GM23338 (cell line): ENCODE data around the gene ODF4. TPM values are rescaled to one million over a fixed set of nuclear protein-coding genes. Genes with fewer than 3 reads are reported as not detected.

Experiments used
- ATAC-seq: fragments of 200-7000 bp; cut with Tn5 transposase; 3 replicates; pipeline ENCODE4 v1.9.1; 2020
- DNase-seq: peaks from one replicate; pipeline ENCODE4 v3.0.0-alpha.2; 2015; ENCODE audit warnings: low spot score
- H2AFZ ChIP-seq: fragments of 200-600 bp; sonication (generic); 2 replicates; pipeline ENCODE4 v1.8.0; 2016; ENCODE audit warnings: antibody characterized with exemption, mild to moderate bottlenecking, moderate library complexity
- H3F3A ChIP-seq: fragments of 200-600 bp; sonication (generic); replicated peaks from 2 replicates; pipeline ENCODE4 v1.8.0; 2017; ENCODE audit warnings: antibody characterized with exemption, mixed run types, low read depth
- H3K27ac ChIP-seq: fragments of 200-600 bp; sonication (generic); 2 replicates; pipeline ENCODE4 v1.6.1; 2016; ENCODE audit warnings: low read depth
- H3K27me3 ChIP-seq: fragments of 200-600 bp; sonication (generic); 2 replicates; pipeline ENCODE4 v1.8.0; 2016; ENCODE audit warnings: mild to moderate bottlenecking, mixed run types, moderate library complexity; ENCODE audit not compliant: insufficient read depth
- H3K36me3 ChIP-seq: fragments of 200-600 bp; sonication (generic); 2 replicates; pipeline ENCODE4 v1.8.0; 2016; ENCODE audit warnings: mild to moderate bottlenecking; ENCODE audit not compliant: insufficient read depth
- H3K4me1 ChIP-seq: fragments of 200-600 bp; sonication (generic); 2 replicates; pipeline ENCODE4 v1.8.0; 2016; ENCODE audit warnings: mild to moderate bottlenecking, moderate library complexity; ENCODE audit not compliant: insufficient read depth
- H3K4me2 ChIP-seq: fragments of 200-600 bp; sonication (generic); 2 replicates; pipeline ENCODE4 v1.7.1; 2017; ENCODE audit warnings: mixed run types
- H3K4me3 ChIP-seq: fragments of 200-600 bp; sonication (generic); 2 replicates; pipeline ENCODE4 v1.6.1; 2016; ENCODE audit warnings: mixed run types
- H3K79me2 ChIP-seq: fragments of 200-600 bp; sonication (generic); replicated peaks from 2 replicates; pipeline ENCODE4 v1.8.0; 2017; ENCODE audit warnings: mild to moderate bottlenecking; ENCODE audit not compliant: insufficient read depth
- H3K9me2 ChIP-seq: fragments of 200-600 bp; sonication (generic); 2 replicates; pipeline ENCODE4 v1.8.0; 2017; ENCODE audit not compliant: insufficient read depth
- H4K20me1 ChIP-seq: fragments of 200-600 bp; sonication (generic); replicated peaks from 2 replicates; pipeline ENCODE4 v1.8.0; 2017; ENCODE audit warnings: mild to moderate bottlenecking; ENCODE audit not compliant: insufficient read depth
- H3K27ac Mint-ChIP-seq: 2 replicates; pipeline ENCODE4 v1.8.0; 2020; ENCODE audit warnings: inconsistent platforms, mild to moderate bottlenecking, moderate library complexity, mixed read lengths
- H3K27me3 Mint-ChIP-seq: 3 replicates; pipeline ENCODE4 v1.8.0; 2022; ENCODE audit warnings: low read depth, mild to moderate bottlenecking, moderate library complexity, mixed read lengths, inconsistent platforms; ENCODE audit not compliant: insufficient read depth, poor library complexity
- H3K36me3 Mint-ChIP-seq: 3 replicates; pipeline ENCODE4 v1.8.0; 2021; ENCODE audit warnings: low read depth, mild to moderate bottlenecking, inconsistent platforms, moderate library complexity, mixed read lengths
- H3K4me1 Mint-ChIP-seq: 3 replicates; pipeline ENCODE4 v1.8.0; 2020; ENCODE audit warnings: mild to moderate bottlenecking, inconsistent platforms, mixed read lengths
- H3K4me3 Mint-ChIP-seq: 3 replicates; pipeline ENCODE4 v1.8.0; 2021; ENCODE audit warnings: moderate library complexity, mild to moderate bottlenecking, inconsistent platforms, mixed read lengths
- H3K9me3 Mint-ChIP-seq: 3 replicates; pipeline ENCODE4 v1.8.0; 2020; ENCODE audit warnings: moderate library complexity, mild to moderate bottlenecking, inconsistent platforms, mixed read lengths
- CREB1 ChIP-seq: fragments of 250-450 bp; sonication (Bioruptor Pico); IDR thresholded peaks from 2 replicates; pipeline ENCODE4 v1.5.0; 2020; ENCODE audit warnings: low read depth, mild to moderate bottlenecking, moderate library complexity
- EZH2 ChIP-seq: fragments of 200-600 bp; sonication (generic); IDR thresholded peaks from one replicate; pipeline ENCODE4 v1.8.0; 2017; ENCODE audit warnings: antibody characterized with exemption, mild to moderate bottlenecking, low read depth; ENCODE audit not compliant: unreplicated experiment
- EZH2phosphoT487 ChIP-seq: fragments of 200-600 bp; sonication (generic); IDR thresholded peaks from one replicate; pipeline ENCODE4 v1.8.1; 2018; ENCODE audit warnings: antibody characterized with exemption; ENCODE audit not compliant: unreplicated experiment
- JUNB ChIP-seq: IDR thresholded peaks from one replicate; pipeline ENCODE4 v1.6.1; 2016; ENCODE audit warnings: antibody characterized with exemption; ENCODE audit not compliant: unreplicated experiment
- NANOG ChIP-seq: IDR thresholded peaks from 2 replicates; pipeline ENCODE4 v1.6.1; 2016; ENCODE audit warnings: antibody characterized with exemption, borderline replicate concordance
- POLR2AphosphoS5 ChIP-seq: IDR thresholded peaks from 2 replicates; pipeline ENCODE4 v1.6.1; 2016; ENCODE audit warnings: antibody characterized with exemption, low read depth
- STAT1 ChIP-seq: IDR thresholded peaks from one replicate; pipeline ENCODE4 v1.6.1; 2016; ENCODE audit warnings: antibody characterized with exemption; ENCODE audit not compliant: unreplicated experiment
- ZNF114 ChIP-seq: fragments of 250-450 bp; sonication (Bioruptor Pico); IDR thresholded peaks from 2 replicates; pipeline ENCODE4 v1.5.0; 2020; ENCODE audit warnings: mild to moderate bottlenecking, moderate library complexity
- ZNF331 ChIP-seq: fragments of 250-450 bp; sonication (Bioruptor Pico); IDR thresholded peaks from 2 replicates; pipeline ENCODE4 v1.5.0; 2020; ENCODE audit warnings: low read depth, mild to moderate bottlenecking, moderate library complexity
- polyA plus RNA-seq: library from polyadenylated mRNA; unstranded; fragments of >200 nt; fragmentation: Nextera tagmentation; extraction: Ambion mirVana; gene quantifications from 2 replicates; pipeline ENCODE4 v1.2.1, GENCODE V29; 2016
- total RNA-seq: library from RNA; depleted of rRNA; stranded (reverse); fragments of >200 nt; shearing (Covaris generic); gene quantifications from 2 replicates; pipeline ENCODE4 v1.2.3, GENCODE V29; 2014
- TF ChIP-seq, protein P1 (sequence below), 2 experiments: fragments of 200-600 bp in 1 of 2; sonication (generic) in 1 of 2; conservative IDR thresholded peaks; 2 replicates each; pipeline versions ENCODE4 v1.5.1 to v1.6.1; 2016 to 2017; ENCODE audit warnings: antibody characterized with exemption in 2 of 2, low read depth in 2 of 2, mild to moderate bottlenecking in 2 of 2, moderate library complexity in 1 of 2
- TF ChIP-seq, protein P2 (sequence below): IDR thresholded peaks from one replicate; pipeline ENCODE4 v1.6.1; 2018; ENCODE audit warnings: antibody characterized with exemption; ENCODE audit not compliant: unreplicated experiment
- TF ChIP-seq, protein P3 (sequence below): IDR thresholded peaks from 2 replicates; pipeline ENCODE4 v1.6.1; 2016; ENCODE audit warnings: antibody characterized with exemption
- TF ChIP-seq, protein P4 (sequence below): fragments of 250-450 bp; sonication (Bioruptor Pico); IDR thresholded peaks from 2 replicates; pipeline ENCODE4 v1.5.0; 2020; ENCODE audit warnings: mild to moderate bottlenecking, moderate library complexity

ODF4 gene
- total and polyA plus RNA-seq, 2 experiments from 2014 or later: not detected

DNA sequence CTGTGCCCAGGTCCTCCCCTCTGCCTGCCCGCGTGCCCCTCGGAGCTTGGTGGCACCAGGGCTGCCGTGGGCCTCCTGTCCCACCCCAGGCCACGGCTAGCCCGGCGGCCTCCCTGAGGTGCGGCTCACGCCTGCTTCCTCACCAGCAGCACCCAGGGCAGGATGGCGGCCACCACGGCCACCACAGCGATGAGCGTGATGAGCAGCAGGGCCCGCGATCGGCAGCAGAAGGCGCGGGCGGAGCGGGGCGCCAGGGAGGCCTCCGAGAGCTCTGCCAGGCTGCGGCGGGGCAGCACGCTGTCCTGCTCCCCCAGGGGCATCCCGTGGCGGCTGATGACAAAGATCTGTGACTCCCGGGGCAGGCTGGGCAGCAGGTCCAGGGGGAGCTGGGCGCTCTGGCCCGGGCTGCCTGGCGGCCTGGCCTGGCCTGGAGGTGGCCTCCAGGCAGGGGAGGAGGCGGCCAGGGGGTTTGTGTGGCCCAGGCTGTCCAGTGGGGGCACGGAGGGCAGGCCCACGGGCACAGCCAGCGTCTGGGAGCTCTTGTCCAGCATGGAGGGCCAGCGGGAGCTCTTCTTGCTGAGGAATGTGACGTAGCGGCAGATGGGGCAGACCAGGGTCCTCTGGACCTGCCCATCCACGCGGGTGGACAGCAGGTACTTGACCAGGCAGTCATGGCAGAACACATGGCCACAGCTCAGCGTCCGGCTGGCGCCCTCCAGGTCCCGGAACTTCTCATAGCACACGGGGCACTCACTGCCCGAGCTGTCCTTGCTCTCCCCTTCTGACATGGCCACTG lies 53.2 kb downstream of the ODF4 start:
- Histone ChIP-seq H3K4me3 (no peak overlapping the region), H3K4me2 (no peak overlapping the region), H2AFZ (peak overlapping the region; percentile 59; the same call in 1 of the 2 replicates), H3K9me2 (no peaks in the 10 kb centered on the region), H3K4me1 (0 out of 2 replicates have a peak, but pooled peaks cover 4% of the 10 kb centered on the region), H4K20me1 (no peaks in the 10 kb centered on the region), H3K27ac (no peak overlapping the region), H3K36me3 (no peaks in the 10 kb centered on the region), H3K27me3 (no peaks in the 10 kb centered on the region), H3K79me2 (no peaks in the 10 kb centered on the region), H3F3A (no peaks in the 10 kb centered on the region; the same call in 1 of the 2 replicates)
- ATAC-seq (no peak; the same call in 2 of the 3 replicates), DNase-seq (no peak)
- TF ChIP-seq ZNF114 (CRISPR knock-in tag): no peak
- TF ChIP-seq ZNF331 (CRISPR knock-in tag): no peak
- TF ChIP-seq STAT1: no peak
- TF ChIP-seq, protein P1, sequence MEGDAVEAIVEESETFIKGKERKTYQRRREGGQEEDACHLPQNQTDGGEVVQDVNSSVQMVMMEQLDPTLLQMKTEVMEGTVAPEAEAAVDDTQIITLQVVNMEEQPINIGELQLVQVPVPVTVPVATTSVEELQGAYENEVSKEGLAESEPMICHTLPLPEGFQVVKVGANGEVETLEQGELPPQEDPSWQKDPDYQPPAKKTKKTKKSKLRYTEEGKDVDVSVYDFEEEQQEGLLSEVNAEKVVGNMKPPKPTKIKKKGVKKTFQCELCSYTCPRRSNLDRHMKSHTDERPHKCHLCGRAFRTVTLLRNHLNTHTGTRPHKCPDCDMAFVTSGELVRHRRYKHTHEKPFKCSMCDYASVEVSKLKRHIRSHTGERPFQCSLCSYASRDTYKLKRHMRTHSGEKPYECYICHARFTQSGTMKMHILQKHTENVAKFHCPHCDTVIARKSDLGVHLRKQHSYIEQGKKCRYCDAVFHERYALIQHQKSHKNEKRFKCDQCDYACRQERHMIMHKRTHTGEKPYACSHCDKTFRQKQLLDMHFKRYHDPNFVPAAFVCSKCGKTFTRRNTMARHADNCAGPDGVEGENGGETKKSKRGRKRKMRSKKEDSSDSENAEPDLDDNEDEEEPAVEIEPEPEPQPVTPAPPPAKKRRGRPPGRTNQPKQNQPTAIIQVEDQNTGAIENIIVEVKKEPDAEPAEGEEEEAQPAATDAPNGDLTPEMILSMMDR (conservative IDR thresholded peaks at IDR 0.05; ENCODE audit: low read depth in 2 of 2): no peak
- TF ChIP-seq, protein P2, sequence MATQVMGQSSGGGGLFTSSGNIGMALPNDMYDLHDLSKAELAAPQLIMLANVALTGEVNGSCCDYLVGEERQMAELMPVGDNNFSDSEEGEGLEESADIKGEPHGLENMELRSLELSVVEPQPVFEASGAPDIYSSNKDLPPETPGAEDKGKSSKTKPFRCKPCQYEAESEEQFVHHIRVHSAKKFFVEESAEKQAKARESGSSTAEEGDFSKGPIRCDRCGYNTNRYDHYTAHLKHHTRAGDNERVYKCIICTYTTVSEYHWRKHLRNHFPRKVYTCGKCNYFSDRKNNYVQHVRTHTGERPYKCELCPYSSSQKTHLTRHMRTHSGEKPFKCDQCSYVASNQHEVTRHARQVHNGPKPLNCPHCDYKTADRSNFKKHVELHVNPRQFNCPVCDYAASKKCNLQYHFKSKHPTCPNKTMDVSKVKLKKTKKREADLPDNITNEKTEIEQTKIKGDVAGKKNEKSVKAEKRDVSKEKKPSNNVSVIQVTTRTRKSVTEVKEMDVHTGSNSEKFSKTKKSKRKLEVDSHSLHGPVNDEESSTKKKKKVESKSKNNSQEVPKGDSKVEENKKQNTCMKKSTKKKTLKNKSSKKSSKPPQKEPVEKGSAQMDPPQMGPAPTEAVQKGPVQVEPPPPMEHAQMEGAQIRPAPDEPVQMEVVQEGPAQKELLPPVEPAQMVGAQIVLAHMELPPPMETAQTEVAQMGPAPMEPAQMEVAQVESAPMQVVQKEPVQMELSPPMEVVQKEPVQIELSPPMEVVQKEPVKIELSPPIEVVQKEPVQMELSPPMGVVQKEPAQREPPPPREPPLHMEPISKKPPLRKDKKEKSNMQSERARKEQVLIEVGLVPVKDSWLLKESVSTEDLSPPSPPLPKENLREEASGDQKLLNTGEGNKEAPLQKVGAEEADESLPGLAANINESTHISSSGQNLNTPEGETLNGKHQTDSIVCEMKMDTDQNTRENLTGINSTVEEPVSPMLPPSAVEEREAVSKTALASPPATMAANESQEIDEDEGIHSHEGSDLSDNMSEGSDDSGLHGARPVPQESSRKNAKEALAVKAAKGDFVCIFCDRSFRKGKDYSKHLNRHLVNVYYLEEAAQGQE: no peak
- TF ChIP-seq, protein P3, sequence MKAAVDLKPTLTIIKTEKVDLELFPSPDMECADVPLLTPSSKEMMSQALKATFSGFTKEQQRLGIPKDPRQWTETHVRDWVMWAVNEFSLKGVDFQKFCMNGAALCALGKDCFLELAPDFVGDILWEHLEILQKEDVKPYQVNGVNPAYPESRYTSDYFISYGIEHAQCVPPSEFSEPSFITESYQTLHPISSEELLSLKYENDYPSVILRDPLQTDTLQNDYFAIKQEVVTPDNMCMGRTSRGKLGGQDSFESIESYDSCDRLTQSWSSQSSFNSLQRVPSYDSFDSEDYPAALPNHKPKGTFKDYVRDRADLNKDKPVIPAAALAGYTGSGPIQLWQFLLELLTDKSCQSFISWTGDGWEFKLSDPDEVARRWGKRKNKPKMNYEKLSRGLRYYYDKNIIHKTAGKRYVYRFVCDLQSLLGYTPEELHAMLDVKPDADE: no peak
- TF ChIP-seq EZH2: no peak
- no peak for TF ChIP-seq EZH2phosphoT487
- TF ChIP-seq JUNB: no peak
- TF ChIP-seq CREB1 (CRISPR knock-in tag): no peak
- no peak for TF ChIP-seq POLR2AphosphoS5
- no peak for TF ChIP-seq NANOG
- TF ChIP-seq, protein P4, sequence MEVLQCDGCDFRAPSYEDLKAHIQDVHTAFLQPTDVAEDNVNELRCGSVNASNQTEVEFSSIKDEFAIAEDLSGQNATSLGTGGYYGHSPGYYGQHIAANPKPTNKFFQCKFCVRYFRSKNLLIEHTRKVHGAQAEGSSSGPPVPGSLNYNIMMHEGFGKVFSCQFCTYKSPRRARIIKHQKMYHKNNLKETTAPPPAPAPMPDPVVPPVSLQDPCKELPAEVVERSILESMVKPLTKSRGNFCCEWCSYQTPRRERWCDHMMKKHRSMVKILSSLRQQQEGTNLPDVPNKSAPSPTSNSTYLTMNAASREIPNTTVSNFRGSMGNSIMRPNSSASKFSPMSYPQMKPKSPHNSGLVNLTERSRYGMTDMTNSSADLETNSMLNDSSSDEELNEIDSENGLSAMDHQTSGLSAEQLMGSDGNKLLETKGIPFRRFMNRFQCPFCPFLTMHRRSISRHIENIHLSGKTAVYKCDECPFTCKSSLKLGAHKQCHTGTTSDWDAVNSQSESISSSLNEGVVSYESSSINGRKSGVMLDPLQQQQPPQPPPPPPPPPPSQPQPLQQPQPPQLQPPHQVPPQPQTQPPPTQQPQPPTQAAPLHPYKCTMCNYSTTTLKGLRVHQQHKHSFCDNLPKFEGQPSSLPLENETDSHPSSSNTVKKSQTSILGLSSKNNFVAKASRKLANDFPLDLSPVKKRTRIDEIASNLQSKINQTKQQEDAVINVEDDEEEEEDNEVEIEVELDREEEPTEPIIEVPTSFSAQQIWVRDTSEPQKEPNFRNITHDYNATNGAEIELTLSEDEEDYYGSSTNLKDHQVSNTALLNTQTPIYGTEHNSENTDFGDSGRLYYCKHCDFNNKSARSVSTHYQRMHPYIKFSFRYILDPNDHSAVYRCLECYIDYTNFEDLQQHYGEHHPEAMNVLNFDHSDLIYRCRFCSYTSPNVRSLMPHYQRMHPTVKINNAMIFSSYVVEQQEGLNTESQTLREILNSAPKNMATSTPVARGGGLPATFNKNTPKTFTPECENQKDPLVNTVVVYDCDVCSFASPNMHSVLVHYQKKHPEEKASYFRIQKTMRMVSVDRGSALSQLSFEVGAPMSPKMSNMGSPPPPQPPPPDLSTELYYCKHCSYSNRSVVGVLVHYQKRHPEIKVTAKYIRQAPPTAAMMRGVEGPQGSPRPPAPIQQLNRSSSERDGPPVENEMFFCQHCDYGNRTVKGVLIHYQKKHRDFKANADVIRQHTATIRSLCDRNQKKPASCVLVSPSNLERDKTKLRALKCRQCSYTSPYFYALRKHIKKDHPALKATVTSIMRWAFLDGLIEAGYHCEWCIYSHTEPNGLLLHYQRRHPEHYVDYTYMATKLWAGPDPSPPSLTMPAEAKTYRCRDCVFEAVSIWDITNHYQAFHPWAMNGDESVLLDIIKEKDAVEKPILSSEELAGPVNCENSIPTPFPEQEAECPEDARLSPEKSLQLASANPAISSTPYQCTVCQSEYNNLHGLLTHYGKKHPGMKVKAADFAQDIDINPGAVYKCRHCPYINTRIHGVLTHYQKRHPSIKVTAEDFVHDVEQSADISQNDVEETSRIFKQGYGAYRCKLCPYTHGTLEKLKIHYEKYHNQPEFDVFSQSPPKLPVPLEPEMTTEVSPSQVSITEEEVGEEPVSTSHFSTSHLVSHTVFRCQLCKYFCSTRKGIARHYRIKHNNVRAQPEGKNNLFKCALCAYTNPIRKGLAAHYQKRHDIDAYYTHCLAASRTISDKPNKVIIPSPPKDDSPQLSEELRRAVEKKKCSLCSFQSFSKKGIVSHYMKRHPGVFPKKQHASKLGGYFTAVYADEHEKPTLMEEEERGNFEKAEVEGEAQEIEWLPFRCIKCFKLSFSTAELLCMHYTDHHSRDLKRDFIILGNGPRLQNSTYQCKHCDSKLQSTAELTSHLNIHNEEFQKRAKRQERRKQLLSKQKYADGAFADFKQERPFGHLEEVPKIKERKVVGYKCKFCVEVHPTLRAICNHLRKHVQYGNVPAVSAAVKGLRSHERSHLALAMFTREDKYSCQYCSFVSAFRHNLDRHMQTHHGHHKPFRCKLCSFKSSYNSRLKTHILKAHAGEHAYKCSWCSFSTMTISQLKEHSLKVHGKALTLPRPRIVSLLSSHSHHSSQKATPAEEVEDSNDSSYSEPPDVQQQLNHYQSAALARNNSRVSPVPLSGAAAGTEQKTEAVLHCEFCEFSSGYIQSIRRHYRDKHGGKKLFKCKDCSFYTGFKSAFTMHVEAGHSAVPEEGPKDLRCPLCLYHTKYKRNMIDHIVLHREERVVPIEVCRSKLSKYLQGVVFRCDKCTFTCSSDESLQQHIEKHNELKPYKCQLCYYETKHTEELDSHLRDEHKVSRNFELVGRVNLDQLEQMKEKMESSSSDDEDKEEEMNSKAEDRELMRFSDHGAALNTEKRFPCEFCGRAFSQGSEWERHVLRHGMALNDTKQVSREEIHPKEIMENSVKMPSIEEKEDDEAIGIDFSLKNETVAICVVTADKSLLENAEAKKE: no peak
- Mint-ChIP-seq H3K9me3 (no peaks in the 10 kb centered on the region), H3K27ac (no peak overlapping the region), H3K36me3 (no peaks in the 10 kb centered on the region), H3K4me3 (no peak overlapping the region), H3K4me1 (no peaks in the 10 kb centered on the region), H3K27me3 (peaks cover 2% of the 10 kb centered on the region)
